GM18520 (cell line): ENCODE measurements around the gene RCC2.

ENCODE experiments used
- ATAC-seq: cut with Tn5 transposase; IDR thresholded peaks from one replicate; pipeline ENCODE4 v1.9.1; 2021; ENCODE audit not compliant: unreplicated experiment

The RCC2 gene

GRCh38 chr1:17381161-17381560 is 58.3 kb downstream of the RCC2 start:
- no peak for ATAC-seq

DNA sequence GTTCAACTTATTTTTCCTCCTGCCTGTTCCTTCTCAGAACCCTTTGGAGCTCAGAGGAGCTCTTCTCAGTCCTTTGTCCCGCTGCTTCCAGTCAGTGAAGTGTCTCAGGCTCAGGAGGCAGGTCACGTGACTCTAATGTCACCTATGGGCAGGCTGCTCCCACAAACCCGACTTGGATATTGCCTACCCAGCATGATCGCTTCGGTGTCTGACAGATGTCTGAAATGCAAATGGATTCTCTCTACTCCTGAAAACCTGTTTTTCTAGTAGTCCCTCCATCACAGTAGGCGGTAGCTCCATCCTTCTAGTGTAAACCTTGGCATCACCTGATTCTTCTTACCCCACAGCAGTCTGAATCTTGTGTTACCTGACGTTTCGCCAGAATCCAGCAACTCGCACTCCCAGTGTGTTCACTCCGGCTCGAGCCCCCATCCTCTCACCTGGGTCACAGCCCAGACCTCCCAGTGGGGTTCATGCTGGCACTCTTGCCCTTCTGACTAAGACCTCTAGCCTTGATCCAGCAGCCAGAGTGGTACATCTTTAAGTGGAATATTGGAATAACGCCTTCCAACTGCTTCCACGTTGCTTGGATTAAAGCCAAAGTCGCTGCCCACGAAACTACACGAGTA is 62.0 kb downstream of the RCC2 start:
- ATAC-seq: no peak

DNA sequence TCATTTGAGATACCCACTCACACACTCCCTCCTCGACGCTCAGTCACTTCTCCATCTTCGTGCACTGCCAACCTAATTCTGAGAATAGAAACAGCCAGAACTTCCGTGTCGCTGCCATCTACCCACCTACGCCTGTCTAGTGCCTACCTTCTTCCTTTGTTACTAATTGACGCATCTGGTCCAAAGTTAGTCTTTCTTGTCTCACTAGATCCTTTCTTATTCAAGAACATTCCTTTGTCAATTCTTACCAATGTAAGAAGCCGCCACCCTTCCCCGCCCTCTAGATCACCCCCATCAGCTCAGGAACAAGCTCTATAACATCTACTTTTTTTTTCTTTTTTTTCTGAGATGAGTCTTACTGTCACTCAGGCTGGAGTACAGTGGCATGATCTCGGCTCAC is 63.8 kb downstream of the RCC2 start:
- ATAC-seq: no peak

DNA sequence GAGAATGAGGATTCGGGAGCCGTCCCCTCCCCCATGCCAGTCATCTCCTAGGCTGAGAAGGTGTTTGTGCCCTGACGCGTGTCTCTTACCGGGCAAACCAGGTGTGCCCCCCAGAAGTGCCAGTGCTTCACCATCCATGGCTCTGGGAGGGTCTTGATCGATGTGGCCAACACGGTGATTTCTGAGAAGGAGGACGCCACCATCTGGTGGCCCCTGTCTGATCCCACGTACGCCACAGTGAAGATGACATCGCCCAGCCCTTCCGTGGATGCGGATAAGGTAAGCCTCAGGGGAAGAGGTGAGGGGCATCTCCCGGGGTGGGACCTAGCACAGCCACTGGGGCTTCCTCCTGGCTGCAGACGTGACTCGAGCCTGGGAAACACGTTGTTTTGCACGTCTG is 66.5 kb downstream of the RCC2 start:
- ATAC-seq: no peak

- no peak for ATAC-seq
Observed at GRCh38 chr1:17371896-17372295, 67.6 kb downstream of the RCC2 start, which contains the start of gene PADI6. Gene PADI6, plus strand, starts transcription at chr1:17372196. Its CDS starts 50 bp downstream, at chr1:17372246.

GRCh38 chr1:17370618-17371017 is 68.9 kb downstream of the RCC2 start:
- no peak for ATAC-seq

DNA sequence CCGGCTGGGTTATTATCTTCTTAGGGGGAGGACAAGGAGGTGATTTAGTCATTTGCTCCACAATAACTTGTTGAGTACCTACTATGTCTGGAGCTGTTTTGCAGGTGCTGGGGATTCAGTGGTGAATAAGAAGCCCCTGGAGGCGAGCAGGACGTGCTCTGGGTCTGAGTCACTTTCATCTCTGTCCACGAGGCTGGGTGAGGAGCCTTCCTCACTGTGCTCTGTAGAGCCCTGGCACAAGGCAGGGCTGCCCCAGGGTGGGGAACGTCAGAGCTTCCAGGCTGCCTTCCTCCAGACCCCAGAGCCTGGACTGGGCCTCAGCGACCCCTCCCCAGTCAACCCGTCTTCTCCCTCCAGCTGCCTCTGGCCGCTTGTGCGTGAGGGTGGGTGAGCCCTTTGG is 70.0 kb downstream of the RCC2 start:
- ATAC-seq: no peak

GRCh38 chr1:17365293-17365692 is 74.2 kb downstream of the RCC2 start:
- ATAC-seq: no peak

- ATAC-seq: no peak
Observed at GRCh38 chr1:17363771-17364170, 75.7 kb downstream of the RCC2 start.

- no peak for ATAC-seq
Observed at GRCh38 chr1:17363351-17363750, 76.1 kb downstream of the RCC2 start.

DNA sequence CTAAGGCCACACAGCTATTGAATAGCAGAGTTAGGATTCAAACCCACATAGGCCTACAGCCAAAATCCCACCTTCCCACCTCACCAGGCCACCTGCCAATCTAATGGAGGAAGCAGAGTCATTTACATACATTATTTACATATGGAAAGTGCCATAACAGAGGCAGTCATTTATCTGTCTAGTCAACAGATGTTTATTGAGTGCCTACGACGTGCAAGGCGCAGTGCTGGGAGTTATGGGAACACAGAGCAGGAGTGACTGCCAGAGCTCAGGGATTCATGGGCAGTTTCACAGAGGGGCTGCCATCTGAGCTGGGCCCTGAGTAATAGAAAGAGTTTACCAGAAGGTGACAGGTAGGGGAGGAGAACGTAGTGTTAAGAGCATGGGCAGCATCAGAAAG is 77.8 kb downstream of the RCC2 start:
- ATAC-seq: no peak

- ATAC-seq: no peak
Observed at GRCh38 chr1:17360272-17360956, 79.1 kb downstream of the RCC2 start.

- no peak for ATAC-seq
Observed at GRCh38 chr1:17359808-17360207, 79.7 kb downstream of the RCC2 start.

GRCh38 chr1:17359031-17359430 is 80.4 kb downstream of the RCC2 start:
- no peak for ATAC-seq

DNA sequence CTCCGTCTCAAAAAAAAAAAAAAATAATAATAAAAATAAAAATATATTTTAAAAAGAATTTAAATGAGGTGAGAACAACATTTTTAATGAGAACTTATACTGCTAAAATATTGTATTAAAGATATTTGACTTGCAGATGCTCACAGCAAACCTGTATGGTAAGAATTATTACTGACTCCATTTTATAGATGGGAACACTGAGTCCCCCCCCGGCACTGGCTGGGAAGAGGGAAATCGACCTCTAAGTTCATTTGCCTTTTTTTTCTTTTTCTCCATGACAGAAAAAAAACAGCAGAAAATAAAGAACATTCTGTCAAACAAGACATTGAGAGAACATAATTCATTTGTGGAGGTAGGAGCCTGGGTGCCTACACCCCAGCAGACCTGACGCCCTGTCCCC is 80.9 kb downstream of the RCC2 start:
- ATAC-seq: no peak
